Activated CD4-positive, alpha-beta T cell treated with anti-CD3 and anti-CD28 coated beads, Interleukin-10, Interleukin-2, amounts not matched to agents 100 ng/mL and 50 ng/mL, durations not matched to agents 16 hours and 8 hours (primary cell): ENCODE measurements around the gene HPGD.

ENCODE experiments used
- DNase-seq: peaks from one replicate; pipeline ENCODE4 v3.0.0-alpha.2; 2020

The HPGD gene

GRCh38 chr4:174464949-174465348 lies 57.3 kb downstream of the HPGD start:
- no peak for DNase-seq

GRCh38 chr4:174461466-174462106 lies 60.7 kb downstream of the HPGD start:
- DNase-seq: no peak

DNA sequence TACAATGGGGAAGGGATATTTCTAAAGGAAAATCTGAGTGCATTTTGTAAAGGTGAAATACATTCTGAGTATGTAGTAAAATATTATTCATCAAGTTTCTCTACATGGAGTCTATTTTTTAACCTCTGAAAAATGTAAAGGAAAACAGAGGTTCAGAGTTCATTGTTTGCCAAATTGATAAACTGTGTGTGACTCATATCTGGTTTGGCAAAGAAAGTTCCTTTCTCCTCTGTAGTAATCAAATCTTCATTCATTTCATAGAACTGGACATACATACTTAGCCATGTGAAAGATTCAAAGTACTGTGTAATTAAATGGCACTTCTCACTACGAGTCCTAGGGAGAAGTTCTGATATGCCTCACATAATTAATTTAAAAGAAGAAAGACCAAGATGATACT lies 61.6 kb downstream of the HPGD start:
- no peak for DNase-seq

DNA sequence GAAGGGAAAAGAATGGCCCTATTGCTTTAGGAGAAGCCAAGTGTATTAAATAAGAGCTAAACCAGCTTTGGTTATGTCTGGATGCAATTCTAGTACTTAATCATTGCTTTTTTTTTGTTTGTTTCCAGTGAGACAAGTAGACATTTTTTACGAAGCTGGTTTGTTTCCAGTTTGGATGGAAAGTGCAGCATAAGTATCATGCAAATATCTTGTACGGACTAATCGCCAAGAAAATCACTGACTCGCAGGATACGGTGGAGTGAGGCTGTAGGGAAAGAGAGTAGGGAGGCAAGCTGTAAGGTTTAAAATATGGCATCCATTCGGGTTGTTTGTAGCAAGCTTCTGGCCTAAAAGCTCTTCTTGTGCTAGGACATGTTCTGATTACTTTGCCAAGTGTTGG lies 64.8 kb downstream of the HPGD start:
- DNase-seq: no peak

GRCh38 chr4:174454815-174455473 lies 67.3 kb downstream of the HPGD start:
- no peak for DNase-seq

DNA sequence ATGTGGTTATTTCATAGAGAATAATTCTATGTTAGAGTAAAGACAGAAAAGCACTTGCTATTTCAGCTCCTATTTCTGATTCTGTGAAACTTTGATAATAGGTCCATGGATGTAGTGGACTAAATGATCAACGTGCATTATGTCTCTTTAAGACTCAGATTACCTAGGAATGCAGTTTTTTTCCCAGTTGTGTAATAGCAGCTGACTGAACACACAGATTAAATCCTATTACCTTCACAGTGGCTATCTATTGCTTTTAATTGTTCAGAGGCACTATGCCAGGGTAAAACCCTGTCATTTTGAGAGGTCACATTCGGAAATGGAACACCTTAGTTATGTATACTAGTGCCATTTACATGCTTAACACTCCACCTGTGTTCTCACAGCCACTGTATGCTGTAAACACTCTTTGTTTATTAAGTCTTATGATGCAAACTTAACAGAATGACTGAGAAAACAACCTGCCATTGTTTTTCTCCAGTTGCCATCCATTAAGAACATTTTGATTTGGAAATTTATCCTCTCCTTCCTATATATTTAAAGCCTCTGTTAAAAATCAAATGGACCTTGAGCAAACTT lies 70.5 kb downstream of the HPGD start:
- DNase-seq: no peak

- DNase-seq: no peak
Observed at GRCh38 chr4:174450786-174451125, 71.5 kb downstream of the HPGD start.

DNA sequence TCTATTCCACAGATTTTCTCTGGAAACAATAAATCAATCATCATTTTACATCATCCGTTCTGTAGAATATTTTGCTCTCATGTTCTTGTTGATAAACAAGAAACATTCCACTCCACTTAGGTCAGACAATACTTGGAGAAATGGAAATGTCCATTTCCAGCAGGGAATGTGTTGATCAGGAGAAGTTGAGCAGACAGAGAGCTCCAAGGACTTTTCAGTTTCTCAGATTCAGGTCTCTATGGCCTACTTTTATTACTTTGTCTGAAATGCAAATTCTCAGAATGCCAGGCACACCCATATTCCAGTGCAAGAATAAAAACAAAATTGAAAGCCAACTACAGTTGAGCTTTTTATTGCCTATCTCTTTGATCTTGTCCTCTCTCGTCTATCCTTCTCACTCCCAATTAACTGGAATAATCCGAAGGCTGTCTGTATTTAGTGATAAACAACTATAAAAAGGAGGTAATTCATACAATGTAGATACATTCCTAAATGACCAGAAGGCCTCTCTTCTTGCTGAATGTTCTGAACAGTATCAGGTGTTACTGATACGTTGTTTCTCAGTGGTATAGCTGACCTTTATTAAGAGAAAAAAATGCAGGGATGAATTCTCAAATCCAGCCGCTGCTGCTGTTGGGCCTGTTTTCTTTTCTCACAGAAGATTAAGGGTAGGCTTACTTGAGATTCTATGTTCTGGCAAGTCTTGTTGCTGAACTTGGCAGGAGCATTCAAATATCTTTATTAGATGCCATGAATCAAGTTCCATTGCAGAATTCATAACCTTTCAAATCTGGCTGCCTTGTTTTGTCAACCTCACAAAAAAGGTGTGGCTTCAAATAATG lies 72.1 kb downstream of the HPGD start:
- DNase-seq: no peak

DNA sequence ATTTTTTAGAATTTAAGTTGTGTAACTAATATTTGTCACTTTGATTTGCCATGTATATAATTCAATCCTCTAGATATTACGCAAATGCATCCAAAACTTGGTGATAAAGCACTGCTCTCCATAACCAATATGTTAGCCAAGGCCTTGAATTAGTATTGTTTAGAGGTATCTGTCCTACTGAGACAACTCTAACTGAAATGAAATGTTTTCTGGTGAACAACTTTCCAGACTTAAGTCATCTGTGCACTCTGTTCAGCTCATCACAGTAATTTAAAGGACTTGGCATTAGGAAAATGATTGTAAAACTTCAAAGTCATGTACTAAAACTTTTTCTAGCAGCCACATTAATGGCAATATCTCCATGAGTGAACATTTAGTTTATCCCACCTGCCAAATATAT lies 73.1 kb downstream of the HPGD start:
- DNase-seq: no peak

DNA sequence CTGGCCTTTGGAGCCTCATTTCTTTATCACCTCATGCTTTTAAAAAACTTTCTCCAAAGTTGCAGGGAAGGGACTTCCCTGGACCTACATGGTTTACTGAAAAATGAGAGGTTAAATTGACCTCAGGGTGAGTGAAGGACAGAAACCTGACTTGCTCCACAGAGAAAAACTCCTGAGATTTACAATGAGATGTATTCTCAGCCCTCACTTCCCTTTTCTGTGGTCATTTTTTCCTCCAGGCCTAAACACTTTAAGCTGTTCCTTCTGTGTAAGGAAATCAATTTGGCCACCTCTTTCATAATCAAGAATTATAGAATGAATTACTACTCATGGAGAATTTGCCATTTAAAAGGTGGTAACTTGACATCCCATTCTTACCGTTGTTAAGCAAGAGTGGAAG lies 77.9 kb downstream of the HPGD start:
- DNase-seq: no peak
